NOMO-1 treated with dmso at 0.1 percent for 144 hours (cell line): ENCODE measurements around the gene CELSR1.
"Not testable (repeated sequence)": the region's sequence is repeated elsewhere in the genome, so short reads cannot be mapped to it uniquely, and the experiment has no call there.

ENCODE experiments used
- DNase-seq: peaks from one replicate; lab custom pipeline; 2025; ENCODE audit not compliant: unreplicated experiment; lab: John Stamatoyannopoulos, UW

The CELSR1 gene

DNA sequence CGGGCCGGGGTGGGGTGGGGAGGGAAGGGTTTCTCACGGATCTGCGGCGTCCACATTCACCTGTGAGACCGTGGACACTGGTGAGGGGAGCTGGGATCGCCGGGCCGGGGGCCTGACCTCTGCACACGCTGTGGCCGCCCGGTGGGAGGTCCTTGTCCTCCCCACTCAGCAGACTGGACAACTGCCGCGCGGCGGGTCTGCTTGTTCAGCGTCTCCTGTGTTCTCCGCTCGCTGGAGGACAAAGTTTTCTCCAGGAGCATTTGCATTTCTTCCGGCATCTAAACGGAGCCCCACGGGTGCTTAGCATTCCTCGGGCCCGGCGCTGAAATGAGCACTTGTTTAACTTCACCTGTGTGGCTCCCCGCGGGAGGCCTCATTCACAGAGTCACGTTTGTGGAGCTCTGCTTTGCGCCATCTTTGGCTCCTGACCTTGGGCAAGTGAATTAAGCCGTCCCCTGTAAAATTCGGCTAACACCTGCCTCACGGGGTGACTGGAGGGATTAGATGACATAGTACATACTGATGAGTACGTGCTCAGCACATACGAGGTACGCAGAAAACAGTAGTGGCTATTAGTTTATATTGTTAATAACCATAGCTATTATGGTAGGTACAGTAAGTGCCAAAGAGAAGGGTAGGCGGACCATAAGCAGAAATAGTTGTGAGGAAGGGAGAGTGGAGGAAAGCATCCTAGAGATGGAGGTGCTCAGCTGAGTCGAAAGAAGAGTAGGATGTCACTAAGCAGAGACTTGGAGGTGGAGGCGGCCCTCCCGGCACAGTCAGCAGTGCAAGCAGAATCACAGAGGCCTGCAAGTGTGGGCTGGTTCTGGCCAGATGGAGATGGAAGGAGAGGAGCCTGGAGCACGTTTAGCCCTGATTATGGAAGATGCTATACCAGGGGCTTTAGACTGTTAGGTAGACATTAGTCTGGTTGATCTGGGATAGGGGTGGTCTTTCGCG, 201.0 kb downstream of the CELSR1 start:
- DNase-seq = no peak

DNA sequence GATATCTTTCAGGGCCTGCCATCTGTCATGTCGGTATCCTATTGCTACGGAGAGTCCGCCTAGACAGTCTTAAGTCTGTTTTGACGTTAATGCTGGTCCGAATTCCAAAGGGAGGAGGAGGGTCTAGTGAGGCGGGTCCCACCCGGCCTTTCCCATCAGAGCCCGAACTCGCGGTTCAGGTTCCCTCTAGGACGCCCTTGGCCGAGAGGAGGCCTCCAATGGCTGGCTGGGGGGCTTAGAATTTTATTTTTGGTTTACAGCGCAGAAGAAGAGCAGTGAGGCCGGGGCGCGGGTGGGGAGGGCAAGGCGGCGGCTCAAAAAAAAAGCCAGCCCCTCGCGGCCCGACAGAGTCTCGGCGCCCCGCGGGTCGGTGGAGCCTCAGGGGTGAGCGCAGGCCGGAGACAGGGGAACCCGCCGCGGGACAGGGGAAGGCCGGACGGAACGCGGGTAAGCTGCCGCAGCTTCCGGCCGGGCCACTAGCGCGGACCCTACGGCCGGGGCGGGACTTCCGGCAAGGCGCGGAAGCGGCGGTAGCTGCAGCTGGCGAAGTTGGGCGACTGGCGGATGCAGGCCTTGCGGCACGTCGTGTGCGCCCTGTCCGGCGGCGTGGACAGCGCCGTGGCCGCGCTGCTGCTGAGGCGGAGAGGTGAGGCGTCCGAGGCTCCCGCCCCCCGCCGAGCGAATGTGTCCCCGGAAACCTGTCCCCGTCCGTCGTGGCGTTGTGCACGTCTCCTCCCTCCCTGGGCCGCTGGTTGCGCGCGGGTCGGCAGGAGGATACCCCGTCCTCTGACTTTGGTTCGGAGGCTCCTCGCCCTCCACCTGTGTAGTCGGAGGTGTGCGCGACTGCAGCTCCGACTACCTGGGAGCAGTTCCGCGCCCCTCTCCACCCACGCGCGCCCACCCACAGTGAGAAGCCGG, 202.0 kb downstream of the CELSR1 start, which contains the start of gene TRMU:
TSS of gene TRMU (plus strand) at position 514 of the 918 bp plus-strand sequence. CDS start at position 565, 51 bp downstream.
- peak; percentile 82 for DNase-seq

DNA sequence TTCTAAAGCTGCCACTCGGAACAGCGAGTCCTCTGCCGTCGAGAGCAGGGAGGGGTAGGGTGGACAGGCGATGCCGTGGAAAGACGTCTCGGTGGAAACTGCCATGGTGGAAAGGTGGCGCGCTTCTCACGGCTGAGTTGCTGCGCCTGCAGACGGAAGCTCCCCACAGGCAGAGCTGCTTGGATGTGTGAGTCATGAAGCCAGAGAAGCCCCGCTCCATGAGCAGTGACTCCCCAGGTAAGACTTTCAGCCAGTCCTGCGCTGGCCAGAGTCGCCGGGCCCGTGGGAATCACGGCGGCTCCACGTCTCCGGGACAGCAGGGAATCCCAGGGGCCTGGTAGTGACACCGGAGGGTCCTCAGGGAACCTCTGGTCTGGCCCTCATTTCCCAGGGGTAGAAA, 205.9 kb downstream of the CELSR1 start:
- DNase-seq = no peak

DNA sequence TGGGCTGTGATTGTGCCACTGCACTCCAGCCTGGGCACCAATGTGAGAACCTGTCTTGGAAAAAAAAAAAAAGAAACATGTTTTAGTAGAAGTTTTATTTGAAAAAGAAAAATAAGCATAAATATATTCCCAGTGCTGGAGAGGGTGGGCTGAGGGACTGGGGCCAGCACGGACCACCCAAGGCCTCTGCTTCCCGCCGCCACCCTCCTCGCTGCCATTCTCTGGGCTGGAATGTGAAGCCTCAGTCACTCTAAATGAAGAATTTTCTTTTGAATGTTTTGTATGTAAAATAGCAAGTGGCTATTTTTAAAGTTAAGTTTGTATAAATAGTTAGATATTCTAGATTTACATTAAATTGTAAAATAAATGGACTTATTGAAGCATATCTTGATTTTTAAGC, 207.0 kb downstream of the CELSR1 start:
- no peak for DNase-seq

DNA sequence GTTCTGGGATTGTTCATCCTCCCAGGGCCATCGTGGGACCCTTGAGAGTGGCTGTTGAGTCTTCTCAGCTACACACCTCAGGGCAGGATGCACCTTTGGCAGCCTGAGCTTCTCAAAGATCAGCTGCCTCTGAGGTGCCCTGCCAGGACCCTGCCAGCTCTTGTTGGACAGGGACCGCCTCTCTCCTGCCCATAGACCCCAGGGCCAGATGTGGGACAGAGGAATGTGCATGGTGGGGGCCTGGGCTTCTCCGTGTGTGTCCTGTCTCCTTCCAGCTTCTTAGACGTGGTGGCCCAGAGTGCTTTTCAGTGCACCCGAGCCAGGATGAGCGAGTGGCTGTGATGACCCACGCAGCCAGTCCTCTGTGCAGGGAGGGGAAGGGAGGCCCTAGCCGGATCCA, 207.8 kb downstream of the CELSR1 start:
- no peak for DNase-seq

DNA sequence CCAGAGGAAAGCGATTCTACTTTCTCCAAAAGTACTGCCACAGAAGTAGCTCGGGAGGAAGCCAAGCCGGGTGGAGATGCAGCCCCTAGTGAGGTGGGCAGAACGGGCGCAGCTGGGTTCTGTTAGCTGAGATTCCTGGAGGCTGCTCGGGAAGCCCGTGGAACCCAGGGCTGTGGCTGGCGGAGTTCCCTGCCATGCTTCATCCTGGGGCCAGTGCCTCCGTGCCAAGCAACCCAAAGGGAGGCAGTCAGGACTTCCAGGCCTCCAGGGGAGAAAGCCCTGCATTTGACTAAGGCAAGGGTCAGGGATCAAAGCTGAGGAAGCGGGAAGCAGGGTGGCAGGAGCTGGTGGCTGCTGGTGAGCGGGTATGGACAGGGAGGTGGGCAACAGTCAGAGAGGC, 208.6 kb downstream of the CELSR1 start:
- no peak for DNase-seq

DNA sequence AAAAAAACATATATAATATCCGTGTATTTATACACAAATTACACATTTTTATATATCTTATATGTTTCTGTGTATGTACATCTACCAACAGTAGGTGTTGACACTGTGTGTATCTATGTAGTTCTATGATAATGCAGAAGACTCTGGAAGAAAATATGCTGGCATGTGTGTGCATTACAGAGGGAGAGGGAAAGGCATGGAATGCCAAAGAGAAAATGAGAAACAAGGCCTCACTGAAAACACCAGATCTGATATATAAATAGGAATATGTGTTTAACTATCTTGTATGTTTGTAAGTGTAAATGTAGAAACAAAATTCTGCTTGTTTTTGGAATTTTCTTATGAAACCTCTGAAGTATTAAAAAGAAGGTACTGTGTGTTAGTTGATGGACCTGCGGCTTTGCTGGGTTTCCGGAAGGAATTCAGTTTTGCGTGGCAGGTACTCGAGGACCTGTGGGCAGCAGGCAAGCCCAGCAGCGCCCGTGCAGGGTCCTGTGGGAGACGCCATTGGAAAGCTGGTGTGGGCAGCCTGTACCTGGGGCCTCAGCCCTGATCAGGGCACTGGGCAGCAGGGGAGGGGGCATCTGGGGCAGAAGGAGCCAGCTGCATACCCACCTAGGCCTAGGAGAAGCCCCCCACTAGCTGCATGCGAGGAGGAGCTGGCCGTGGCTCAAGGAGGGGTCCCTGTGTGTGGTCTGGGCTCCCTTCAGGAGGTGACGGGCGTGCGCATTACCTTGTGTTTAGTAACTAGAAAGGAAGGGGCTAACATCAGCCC, 209.5 kb downstream of the CELSR1 start:
- DNase-seq = no peak

DNA sequence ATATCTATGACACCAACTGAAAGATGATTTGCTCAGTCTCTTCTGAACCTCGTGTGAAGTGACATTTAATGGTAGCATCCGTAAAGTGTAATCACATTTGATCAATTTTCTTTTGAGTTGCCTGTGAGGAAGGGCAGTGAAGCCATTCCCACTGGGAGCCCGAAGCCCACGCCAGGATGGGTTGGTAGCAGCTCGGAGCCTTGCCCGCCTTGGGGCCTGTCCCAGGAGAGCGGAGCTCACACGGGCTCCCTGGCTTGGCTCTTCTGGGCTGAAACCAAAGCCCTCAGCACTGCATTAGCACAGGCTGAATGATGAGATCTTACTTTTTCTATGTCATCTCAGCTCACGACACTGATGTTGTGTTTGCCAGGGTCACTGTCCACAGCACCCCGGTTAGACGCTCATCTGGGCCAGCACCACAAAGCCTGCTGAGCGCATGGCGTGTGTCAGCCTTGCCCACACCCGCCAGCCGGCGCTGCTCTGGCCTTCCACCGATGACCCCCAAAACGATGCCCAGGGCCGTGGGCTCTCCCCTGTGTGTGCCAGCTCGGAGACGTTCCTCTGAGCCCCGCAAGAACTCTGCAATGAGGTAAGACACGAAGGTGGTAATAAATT, 211.2 kb downstream of the CELSR1 start:
- DNase-seq = no peak

DNA sequence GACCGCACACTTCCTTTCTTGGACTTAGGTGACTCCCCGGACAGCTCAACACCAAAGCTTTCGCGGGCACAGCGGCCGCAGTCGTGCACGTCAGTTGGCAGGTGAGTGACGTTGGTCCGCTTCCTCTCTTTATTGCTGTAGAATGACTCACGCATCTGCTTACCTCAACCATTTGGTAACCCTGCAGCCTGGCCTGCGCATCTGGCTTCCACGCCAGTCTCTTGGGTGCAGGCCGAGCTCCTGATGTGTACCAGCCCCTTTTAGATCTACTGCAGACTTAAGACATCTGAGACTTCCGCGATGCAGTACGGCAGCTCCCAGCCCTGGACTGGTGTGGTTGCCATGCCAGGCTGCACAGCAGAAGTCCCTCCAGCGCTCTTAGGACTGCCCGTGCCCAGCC, 214.3 kb downstream of the CELSR1 start:
- no peak for DNase-seq

DNA sequence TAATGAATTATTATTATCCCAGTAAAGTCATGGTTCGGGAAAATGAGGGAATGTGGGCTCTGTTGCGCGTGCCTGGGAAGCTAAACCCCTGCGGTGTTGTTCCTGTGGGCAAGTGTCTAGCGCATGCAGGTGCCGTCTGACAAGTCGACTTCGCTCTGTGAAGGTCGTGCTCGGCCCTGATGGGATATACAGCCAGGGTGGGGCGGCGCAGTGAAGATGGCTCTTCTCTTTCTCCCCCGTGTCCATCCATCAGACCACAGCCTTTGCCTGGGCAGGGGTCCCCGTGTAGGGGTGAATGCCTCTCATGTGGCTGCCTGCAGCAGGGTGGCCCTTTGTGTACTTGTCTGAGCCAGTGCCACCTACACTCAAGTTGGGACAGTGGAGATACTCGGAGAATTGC, 214.7 kb downstream of the CELSR1 start:
- DNase-seq = no peak

DNA sequence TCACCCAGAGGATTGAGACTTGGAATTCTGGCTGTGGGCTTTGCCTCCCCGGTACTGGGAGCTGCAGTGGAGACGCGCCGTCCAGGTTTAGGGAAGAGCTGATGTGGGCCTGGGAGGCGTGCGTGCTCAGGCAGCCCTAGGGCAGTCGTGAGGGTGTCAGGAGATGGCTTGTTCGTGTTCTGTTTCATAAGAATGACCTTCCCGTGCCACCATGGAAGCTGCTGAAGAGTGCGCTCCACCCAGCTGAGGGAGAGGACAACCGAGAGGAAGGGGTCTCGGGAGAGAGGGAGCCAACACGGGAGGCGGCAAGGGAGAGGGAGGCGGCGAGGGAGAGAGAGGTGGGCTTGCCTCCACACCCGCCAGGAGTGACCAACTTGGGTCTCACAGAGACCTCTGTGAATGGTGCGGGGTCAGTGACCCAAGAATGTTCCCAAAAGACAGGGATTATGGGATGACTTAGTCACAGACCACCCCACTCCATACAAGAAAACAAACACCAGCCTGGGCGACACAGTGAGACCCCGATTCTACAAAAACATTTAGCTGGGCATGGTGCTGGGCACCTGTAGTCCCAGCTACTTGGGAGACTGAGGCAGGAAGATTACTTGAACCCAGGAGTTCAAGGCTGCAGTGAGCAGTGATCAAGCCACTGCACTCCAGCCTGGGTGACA, 216.6 kb downstream of the CELSR1 start:
- no peak for DNase-seq

DNA sequence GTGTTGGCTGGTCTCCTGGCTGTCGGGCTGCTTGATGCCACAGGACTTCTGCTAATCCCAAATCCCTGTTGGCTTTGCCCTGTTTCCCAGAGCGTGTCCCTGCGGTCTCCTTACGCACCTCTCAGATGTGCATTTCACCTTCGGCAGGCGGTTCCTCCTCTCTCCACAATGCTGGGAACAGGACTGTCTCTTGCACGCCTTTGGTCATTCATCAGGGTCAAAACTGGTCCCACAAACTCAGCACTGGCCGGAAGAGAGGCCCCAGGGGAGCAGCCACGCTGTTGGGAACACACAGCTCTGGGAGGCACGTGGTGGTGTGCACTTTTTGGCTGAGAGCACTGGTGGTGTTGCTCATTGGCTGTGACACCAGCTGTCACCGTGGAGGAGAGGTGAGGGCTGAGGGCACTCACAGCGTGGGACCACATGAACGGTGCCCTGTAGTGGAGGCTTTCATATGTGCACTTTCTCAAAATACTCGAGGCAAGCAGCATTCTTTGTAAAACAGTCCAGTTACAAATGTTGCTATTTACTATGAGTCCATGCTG, 217.2 kb downstream of the CELSR1 start:
- DNase-seq = no peak

DNA sequence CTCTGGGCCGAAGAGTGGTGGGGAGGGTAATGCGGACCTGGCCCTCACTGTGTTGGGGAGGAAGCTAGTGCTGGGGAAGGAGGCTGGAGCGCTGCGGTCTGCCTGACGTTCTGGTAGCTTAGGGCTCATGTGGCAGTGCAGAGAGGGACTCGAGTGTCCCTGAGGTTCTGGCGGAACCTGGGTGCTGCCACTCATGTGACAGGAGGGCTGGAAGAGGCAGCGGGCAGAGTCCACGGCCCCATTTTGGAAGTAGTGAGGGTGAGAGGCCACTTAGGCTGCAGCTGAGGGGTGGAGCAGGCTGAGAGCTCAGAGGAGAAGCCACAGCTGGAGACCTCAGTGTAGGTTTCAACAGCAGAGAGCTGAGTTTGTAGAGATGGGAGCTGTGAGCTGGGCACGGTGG, 218.1 kb downstream of the CELSR1 start:
- no peak for DNase-seq

DNA sequence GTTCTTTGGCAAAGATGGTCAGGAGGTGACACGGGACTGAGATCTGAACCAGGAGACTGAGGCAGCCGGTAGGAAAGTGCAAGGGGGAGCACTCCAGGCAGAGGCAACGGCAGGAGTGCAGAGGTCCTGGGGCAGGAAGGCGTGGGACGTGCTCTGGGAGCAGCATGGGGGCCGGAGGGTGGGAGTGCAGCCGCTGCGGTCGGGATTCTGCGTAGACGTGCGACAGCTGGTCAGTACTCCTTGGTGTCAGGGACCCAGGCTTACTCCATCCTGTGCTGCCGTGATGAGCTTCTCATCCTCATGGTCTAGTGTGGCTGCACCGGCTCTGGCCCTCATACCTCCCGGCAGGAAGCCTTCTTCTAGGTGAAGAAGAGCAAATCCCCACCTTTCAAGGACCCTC, 218.8 kb downstream of the CELSR1 start:
- no peak for DNase-seq

DNA sequence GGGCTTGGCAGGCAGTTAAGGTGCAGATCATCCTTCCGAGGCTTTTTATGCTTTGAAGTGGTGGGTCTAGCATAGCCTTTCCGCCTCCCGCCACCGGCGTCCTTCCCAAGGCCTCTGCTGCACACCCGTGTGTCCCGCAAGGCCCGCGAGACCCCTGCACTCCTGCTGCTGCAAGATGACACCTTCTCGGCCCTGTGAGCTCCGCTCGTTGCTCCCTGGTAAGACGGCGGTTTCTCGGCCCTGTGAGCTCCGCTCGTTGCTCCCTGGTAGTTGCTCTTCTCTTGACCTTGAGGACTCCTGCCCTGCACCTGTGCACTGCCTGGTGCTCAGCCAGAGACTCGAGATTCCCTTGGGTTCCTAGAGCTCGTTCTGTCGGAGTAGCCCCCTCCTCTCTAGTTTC, 219.8 kb downstream of the CELSR1 start:
- no peak for DNase-seq

DNA sequence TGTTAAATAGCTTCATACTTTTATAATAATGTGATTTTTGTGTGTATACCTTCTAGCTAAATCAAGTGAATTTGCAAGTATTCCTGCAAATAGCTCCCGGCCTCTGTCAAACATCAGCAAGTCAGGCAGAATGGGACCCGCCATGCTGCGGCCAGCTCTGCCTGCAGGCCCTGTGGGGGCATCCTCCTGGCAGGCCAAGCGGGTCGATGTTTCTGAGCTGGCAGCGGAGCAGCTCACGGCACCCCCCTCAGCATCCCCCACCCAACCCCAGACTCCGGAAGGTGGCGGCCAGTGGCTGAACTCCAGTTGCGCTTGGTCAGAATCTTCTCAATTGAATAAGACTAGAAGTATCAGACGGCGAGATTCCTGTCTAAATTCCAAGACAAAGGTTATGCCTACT, 221.4 kb downstream of the CELSR1 start:
- no peak for DNase-seq

DNA sequence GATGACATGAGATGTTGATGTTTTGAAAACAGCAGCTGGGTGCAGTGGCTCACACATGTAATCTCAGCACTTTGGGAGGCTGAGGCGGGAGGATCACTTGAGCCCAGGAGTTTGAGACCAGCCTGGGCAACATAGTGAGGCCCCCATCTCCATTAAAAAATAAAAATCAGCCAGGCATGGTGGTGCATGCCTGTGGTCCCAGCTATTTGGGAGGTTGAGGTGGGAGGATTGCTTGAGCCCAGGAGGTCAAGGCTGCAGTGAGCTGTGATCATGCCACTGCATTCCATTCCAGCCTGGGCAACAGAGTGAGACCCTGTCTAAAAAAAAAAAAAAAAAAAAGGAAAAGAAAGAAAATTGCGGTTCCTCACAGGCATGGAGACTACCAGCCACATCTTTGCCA, 224.6 kb downstream of the CELSR1 start:
- DNase-seq = not testable (repeated sequence)

DNA sequence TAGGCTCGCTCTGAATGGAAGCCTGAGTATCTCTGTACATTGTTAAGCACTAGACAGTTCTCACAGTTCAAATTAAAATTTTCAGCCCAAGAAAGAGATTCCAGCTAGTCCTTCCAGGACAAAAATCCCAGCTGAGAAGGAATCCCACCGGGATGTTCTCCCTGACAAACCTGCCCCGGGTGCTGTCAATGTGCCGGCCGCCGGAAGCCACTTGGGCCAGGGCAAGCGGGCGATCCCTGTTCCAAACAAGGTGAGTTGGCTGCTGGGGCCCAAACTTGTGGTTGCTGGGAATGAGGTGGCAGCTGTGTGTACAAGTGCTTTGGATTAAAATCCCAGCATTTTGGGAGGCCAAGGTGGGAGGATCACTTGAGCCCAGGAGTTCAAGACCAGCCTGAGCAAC, 225.4 kb downstream of the CELSR1 start:
- DNase-seq = no peak
